ENCODE results near the gene DAB2IP.

DAB2IP gene

GRCh38 chr9:121690316-121690715 lies 38.9 kb downstream of the DAB2IP start:
- no peak for TF ChIP-seq CTCF (IDR thresholded peaks at IDR 0.05)

GRCh38 chr9:121690766-121691165 lies 39.3 kb downstream of the DAB2IP start:
- no peak for TF ChIP-seq CTCF (IDR thresholded peaks at IDR 0.05)

GRCh38 chr9:121691890-121692289 lies 40.5 kb downstream of the DAB2IP start:
- TF ChIP-seq CTCF (IDR thresholded peaks at IDR 0.05), result no peak

- TF ChIP-seq CTCF (IDR thresholded peaks at IDR 0.05), result no peak
Measured at GRCh38 chr9:121692606-121693387, 41.4 kb downstream of the DAB2IP start.

- no peak for TF ChIP-seq CTCF (IDR thresholded peaks at IDR 0.05)
Measured at GRCh38 chr9:121693388-121693670, 41.9 kb downstream of the DAB2IP start.

GRCh38 chr9:121694001-121694400 lies 42.6 kb downstream of the DAB2IP start:
- TF ChIP-seq CTCF (IDR thresholded peaks at IDR 0.05), result no peak

- TF ChIP-seq CTCF (IDR thresholded peaks at IDR 0.05), result no peak
Measured at GRCh38 chr9:121694600-121694999, 43.2 kb downstream of the DAB2IP start.

GRCh38 chr9:121696930-121697329 lies 45.5 kb downstream of the DAB2IP start:
- no peak for TF ChIP-seq CTCF (IDR thresholded peaks at IDR 0.05)

All from LNCAP (cell line).